Daoy (cell line): ENCODE measurements around the gene KRT81. TPM values are rescaled to one million over a fixed set of nuclear protein-coding genes. Genes with fewer than 3 reads are reported as not detected.
"Not testable (repeated sequence)": the region's sequence is repeated elsewhere in the genome, so short reads cannot be mapped to it uniquely, and the experiment has no call there.

Experiments
- DNase-seq: peaks from one replicate; pipeline ENCODE4 v3.0.0-alpha.2; 2015; ENCODE audit warnings: low read depth
- total RNA-seq: library from RNA; depleted of rRNA; stranded (reverse); fragments of >200 nt; shearing (Covaris generic); gene quantifications from 2 replicates; pipeline ENCODE4 v1.2.3, GENCODE V29; 2014

KRT81 gene
- total RNA-seq, 1 experiment from 2014 or later: 1.0 TPM

DNA sequence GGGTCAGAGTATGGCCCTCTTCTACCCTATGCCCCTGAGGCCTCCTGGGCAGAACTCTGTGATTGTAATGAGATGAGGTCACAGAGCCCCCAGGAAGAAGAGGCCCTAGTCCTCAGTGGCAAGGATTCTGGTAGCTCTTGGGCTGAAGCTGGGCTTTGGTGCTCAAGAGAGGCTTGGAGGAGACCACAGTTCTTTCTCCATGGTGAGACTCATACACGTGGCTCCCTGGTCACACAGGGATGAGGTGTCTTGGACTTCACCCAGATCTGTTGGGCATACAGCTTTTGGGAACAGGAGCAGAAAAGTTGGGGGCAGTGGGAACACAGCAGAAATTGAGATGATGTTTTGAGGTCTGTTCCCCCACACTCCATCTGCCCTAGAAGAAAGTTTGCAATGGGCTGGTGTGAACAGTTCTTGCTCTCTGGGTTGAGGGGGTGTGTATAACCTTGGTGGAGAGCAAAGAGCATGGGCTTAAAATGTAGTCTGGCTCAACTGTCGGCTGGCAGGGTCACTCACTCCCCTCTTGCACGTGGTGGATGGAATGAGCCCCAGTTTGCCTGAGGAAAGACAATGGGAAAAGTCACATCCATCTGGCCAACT lies 16.7 kb downstream of the KRT81 start, which contains the start of gene KRT86:
Gene KRT86 (plus strand): TSS at position 125 of the 600 bp plus-strand sequence. CDS start 27,272 bp downstream, outside the sequence.
- DNase-seq: no peak

DNA sequence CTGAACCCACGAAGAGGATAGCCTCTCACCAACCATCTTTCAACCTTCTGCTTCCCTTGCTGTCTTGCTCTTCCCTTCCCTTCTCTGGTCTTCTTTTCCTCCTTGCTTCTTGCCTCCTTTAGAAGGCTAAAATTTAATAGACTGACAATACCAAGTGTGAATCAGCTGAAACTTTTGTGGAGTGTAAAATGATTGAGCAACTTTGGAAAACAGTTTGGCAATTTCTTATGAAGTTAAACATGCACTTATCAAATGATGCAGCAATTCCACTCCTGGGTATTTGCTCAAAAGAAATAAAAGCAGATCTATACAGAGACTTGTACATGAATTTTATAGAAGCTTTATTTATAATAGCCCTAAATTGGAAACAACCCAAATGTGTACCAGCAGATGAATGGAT lies 20.2 kb downstream of the KRT81 start:
- no peak for DNase-seq

GRCh38 chr12:52270541-52271070 lies 20.7 kb downstream of the KRT81 start:
- no peak for DNase-seq

GRCh38 chr12:52268212-52268611 lies 23.1 kb downstream of the KRT81 start:
- DNase-seq: no peak

DNA sequence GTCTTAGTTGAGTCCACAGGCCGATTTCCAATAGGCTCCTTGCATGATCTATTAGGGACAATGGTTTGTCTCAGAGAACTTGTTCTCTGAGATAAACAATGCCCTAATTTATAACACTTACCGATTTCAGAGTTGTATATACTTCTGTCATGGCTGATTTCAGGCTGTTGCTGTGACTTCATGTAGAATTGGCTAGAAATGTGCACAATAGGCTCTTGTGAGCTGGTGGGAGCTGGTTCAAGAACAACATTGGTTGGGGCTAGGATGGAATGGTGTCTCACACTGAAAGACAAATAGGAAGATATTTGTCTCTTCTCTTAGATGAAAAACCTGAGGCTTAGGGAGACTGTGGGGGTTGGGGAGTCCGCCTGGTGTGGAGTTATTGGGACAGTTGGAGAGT lies 23.6 kb downstream of the KRT81 start:
- DNase-seq: no peak

- no peak for DNase-seq
Measured at GRCh38 chr12:52267266-52267665, 24.1 kb downstream of the KRT81 start.

GRCh38 chr12:52266514-52266913 lies 24.8 kb downstream of the KRT81 start:
- DNase-seq: no peak

DNA sequence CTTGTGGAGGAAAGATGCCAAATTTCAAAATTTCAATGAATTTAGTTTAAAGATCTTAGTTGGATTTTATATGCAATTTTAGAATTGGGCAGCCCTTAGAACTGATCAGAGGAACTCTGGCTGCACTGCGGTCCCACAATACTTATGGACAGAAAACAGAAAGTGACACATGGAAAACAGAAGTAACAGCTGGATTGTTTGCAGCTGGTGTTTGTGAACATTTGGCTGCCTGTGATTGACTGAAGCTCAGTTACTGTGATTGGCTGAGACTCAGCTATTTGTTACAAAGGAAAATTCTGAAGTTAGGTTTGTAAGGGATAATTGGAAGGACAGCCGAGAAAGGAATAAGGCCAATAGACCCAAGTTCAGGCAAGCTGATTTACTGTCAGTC lies 26.9 kb downstream of the KRT81 start:
- no peak for DNase-seq

DNA sequence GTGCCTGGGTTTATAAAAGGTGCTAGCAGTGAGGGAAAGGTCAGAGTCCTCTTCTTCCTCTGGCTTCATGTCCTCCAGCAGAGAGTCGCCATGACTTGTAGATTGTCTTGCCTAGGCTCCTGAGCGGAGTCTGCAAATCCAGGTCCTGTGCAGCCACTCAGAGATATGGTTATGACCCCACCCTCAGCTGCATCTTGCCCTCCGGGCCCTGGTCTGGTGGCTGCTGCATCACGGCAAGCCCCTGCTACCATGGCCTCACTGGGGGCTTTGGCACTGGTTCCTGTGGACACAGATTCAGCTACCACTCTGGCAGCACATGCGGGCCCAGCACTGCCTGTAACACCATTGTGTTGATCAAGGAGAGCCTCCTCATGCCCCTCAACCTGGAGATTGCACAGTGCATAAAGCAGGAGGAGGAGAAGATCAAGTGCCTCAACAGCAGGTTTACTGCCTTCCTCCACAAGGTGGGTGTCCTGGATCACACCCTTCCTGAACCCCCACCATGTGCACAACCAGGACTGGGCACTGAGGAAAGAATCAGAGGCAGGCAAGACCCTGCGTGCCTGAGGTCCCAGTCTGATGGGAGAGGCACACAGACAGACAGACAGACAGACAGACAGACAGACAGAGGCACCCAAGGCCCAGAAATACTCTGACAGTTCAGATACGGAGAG lies 27.4 kb downstream of the KRT81 start:
- no peak for DNase-seq

GRCh38 chr12:52262286-52262685 lies 29.0 kb downstream of the KRT81 start:
- DNase-seq: no peak

- DNase-seq: no peak
Measured at GRCh38 chr12:52261208-52261484, 30.2 kb downstream of the KRT81 start.

DNA sequence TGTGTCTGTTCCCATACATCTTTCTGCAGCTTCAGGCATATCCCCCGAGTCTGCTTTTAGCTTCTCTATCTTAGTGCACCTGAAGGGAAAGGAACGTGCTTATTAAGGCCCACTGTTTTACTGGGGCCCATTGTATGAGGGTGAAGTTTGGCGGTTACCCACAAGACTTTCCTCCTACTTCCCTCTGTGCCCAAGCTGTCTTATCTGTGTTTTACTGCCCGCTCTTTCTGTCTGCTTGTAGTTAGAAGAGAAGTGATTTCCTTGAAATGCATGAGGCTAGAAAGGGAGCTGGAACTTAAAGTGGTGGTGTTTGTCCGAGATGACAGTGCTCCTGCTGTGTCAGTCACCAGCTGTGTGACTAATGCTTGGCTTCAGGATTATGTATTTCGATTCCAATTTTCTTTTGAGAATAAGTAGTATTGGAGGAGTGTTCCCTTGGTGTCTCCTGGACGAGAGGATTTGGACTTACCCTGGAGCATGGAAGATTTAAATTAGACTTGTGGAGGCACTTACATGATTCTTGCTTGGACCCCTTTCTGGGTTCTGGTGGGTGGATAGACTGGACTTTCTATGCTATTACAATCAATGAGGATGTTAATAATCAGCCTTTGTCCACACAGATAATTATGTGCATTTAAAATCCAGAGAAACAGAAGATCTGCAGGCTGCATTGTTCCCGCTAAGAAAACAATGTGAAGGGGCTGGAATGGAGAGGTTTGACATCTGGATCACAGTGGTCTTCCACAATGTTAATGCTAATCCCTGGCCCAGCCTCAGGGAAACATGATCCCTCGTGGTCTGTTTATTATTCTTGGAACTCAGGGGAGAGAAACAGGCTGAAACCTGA lies 30.8 kb downstream of the KRT81 start:
- peak; percentile 45 for DNase-seq

- no peak for DNase-seq
Measured at GRCh38 chr12:52259657-52260243, 31.6 kb downstream of the KRT81 start.

DNA sequence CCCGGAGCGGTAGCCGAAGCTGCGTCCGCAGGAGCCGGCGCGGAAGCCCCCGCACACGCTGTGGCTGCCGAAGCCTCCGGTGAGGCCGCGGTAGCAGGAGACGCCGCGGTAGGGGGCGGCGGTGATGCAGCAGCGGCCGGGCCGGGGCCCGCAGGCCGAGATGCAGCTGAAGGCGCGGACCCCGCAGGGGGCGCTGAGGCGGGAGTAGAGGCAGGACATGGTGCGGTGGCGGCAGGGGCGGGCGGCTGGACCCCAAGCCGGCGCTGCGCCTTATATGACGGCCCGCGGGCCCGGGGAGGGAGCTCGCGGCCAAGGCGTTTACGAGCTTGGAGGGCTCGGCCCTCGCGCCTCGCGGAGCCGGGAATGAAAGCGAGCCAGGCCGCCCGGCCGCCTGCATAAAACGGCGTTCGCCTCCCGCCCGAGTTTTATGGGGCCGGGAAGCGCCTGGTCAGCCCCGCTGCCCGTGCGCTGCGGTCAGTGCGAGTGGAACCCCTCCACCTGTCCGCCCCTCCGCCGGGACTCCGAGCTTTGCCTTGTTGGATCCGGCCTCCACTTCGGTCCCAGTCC lies 32.9 kb downstream of the KRT81 start:
- no peak for DNase-seq

- not testable (repeated sequence) for DNase-seq
Measured at GRCh38 chr12:52257922-52258321, 33.4 kb downstream of the KRT81 start.

DNA sequence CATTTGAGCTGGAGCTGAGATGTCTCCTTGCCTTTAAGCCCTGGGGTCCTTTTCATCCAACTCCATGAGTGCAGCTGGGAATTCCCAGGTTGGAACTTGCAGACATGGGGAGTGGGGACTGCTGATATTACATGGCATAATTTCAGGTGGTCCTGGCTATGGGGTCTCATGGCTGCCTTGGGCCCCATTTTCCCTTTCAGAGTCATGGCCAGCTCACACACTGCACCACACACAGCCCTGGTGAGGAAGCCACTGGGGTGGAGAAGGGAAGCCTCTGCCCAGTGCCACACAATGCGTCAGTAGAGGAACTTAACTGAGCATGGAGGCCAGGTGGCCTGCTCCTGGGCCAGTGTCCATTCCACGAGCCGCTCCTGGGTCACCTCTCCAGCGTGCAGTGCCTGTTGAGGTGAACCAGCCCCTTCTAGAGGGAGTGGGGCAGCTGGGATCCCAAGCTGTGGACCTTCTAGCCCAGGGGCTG lies 34.2 kb downstream of the KRT81 start:
- DNase-seq: no peak

- no peak for DNase-seq
Measured at GRCh38 chr12:52256584-52256935, 34.8 kb downstream of the KRT81 start.

- DNase-seq: no peak
Measured at GRCh38 chr12:52255926-52256583, 35.3 kb downstream of the KRT81 start.

DNA sequence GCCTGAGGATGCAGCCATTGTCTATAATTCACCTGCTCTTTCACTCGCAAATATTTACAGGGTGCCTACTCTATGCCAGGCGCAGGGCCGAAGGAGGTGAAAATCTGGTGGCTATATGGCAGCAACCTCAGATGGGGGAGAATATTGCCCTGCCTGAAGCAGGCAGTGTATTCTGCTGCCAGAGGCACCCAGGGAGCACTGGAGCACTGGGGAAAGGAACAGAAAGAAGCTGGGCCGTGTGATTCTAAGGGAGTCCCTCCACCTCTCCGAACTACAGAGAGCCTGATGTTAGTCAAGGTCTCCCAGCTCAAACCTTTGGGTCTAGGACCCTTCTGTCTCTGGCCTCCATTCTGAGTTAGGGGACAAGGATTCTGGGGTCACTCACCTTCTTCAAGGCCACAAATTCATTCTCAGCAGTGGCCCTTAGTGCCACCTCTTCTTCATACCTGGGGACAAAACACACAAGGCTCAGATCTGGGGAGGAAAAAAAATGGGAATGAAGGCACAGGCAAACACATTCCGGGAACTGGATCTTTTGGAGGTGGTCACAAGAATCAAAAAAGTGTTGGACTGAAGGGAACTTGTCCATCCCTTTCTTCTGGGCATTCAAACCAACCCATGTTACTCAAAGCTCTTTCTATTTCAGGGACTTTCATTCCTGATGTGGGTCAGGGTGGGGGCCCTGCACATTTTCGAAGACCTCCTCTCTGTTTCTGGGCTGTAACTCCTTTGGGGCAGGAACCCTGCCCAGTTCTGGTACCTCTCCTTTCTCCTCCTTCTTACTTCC lies 36.2 kb downstream of the KRT81 start:
- no peak for DNase-seq

DNA sequence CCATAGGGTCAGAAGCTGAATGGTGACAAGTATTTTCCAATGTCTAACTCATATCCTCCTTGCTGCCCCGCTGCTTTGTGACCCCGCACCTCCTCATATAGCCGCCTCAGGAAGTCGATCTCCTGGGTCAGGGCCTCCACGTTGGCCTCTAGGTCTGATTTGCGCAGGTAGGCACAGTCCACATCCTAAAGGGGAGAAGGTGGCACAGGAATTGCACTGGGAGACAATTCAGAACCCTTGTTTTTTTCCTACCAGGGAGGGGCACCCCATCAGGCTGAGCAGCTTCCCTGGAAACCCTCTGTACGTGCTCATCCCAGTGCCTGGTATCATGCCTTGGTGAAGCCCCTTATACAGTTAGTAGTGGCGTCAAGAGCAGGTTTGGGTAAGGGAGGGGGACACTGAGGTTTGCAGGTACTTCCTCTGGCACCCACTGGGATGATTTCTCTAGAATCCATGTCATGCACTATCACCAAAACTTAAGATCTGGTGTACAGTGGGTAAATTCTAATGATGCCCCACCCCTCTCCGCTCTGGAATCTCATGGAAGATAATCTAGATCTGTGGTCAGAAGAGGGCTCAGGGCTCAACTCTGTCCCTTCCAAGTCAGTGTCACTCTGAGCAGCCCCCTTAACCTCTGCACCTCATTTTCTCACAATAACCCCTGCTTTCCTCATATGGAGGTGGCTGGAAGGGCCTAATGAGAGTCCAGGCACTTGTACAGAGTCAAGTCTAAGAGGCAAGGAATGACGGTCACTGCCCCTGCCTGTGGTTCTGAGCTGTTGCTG lies 37.0 kb downstream of the KRT81 start:
- DNase-seq: no peak
